Lower leg skin (tissue), 3 donors: ENCODE data around the gene KCNB1.

Experiments
- CTCF ChIP-seq, 3 donors: fragments of 450-650 bp; IDR thresholded peaks; one replicate each; pipeline ENCODE4 v1.5.1; 2016; ENCODE audit warnings: antibody characterized with exemption in 3 of 3, mild to moderate bottlenecking in 3 of 3, moderate library complexity in 2 of 3
- POLR2A ChIP-seq, 2 donors: fragments of 450-650 bp; IDR thresholded peaks; one replicate each; pipeline ENCODE4 v1.6.1; 2016 to 2017; ENCODE audit warnings: antibody characterized with exemption in 2 of 2, mild to moderate bottlenecking in 1 of 2, moderate library complexity in 1 of 2

GRCh38 chr20:49483696-49484123, 1.2 kb upstream of the KCNB1 start:
- TF ChIP-seq CTCF (IDR thresholded peaks at IDR 0.05) (no peak), POLR2A (IDR thresholded peaks at IDR 0.05) (no peak)
